ENCODE data around the gene SPNS3. TPM values are rescaled to one million over a fixed set of nuclear protein-coding genes. Genes with fewer than 3 reads are reported as not detected.

Gene SPNS3
- polyA plus RNA-seq, 1 donor from 2014 or later: not detected

GRCh38 chr17:4482338-4483011 is 48.7 kb downstream of the SPNS3 start (continued):
- no peak for TF ChIP-seq REST (IDR thresholded peaks at IDR 0.05; ENCODE audit: borderline replicate concordance)
- no peak for TF ChIP-seq EZH2 (IDR thresholded peaks at IDR 0.05; ENCODE audit: borderline replicate concordance, insufficient read depth, low read length, poor library complexity, severe bottlenecking)
- TF ChIP-seq RAD21 (conservative IDR thresholded peaks at IDR 0.05): no peak

- Histone ChIP-seq H3K79me2 (replicated peaks; ENCODE audit: insufficient read depth, low read length) (no peaks in the 10 kb centered on the region), H3F3A (ENCODE audit: insufficient read depth, low read length, poor library complexity, severe bottlenecking) (no peaks in the 10 kb centered on the region), H3K27me3 (ENCODE audit: insufficient read depth, low read depth, low read length) (no peaks in the 10 kb centered on the region), H3K9ac (ENCODE audit: low read length) (no peak overlapping the region), H3K4me2 (ENCODE audit: low read length) (no peak overlapping the region), H3K9me3 (ENCODE audit: low read length) (no peaks in the 10 kb centered on the region), H3K9me2 (ENCODE audit: insufficient read depth, low read length) (no peaks in the 10 kb centered on the region), H3K27ac (ENCODE audit: low read length) (no peak overlapping the region), H3K4me3 (ENCODE audit: low read length) (no peak overlapping the region), H3K36me3 (ENCODE audit: insufficient read depth, low read length) (no peaks in the 10 kb centered on the region), H2AFZ (ENCODE audit: low read depth, low read length) (no peak overlapping the region), H4K20me1 (ENCODE audit: insufficient read depth) (no peaks in the 10 kb centered on the region)
- TF ChIP-seq EP300 (conservative IDR thresholded peaks at IDR 0.05; ENCODE audit: poor library complexity, severe bottlenecking): no peak
- no peak for TF ChIP-seq SMC3 (conservative IDR thresholded peaks at IDR 0.05; ENCODE audit: poor library complexity)
- no peak for TF ChIP-seq MXI1 (conservative IDR thresholded peaks at IDR 0.05; ENCODE audit: poor library complexity, severe bottlenecking)
- no peak for TF ChIP-seq RAD21 (conservative IDR thresholded peaks at IDR 0.05)
- no peak for TF ChIP-seq EZH2 (IDR thresholded peaks at IDR 0.05; ENCODE audit: borderline replicate concordance, insufficient read depth, low read length, poor library complexity, severe bottlenecking)
- TF ChIP-seq POLR2AphosphoS5 (IDR thresholded peaks at IDR 0.05): no peak
- no peak for TF ChIP-seq TAF1 (IDR thresholded peaks at IDR 0.05; ENCODE audit: low read depth)
- TF ChIP-seq CTCF (IDR thresholded peaks at IDR 0.05; ENCODE audit: poor library complexity, severe bottlenecking): no peak
- TF ChIP-seq REST (IDR thresholded peaks at IDR 0.05; ENCODE audit: borderline replicate concordance): no peak
These were observed 49.5 kb downstream of the SPNS3 start for GRCh38 chr17:4483012-4483840.
